Epithelial cell of proximal tubule (primary cell): ENCODE data around the gene RASGRP4. TPM values are rescaled to one million over a fixed set of nuclear protein-coding genes. Genes with fewer than 3 reads are reported as not detected.

Experiments used
- DNase-seq: peaks from one replicate; pipeline ENCODE4 v3.0.0-alpha.2; 2011; ENCODE audit warnings: low read depth
- H3K4me3 ChIP-seq: 2 replicates; pipeline ENCODE4 v1.5.1; 2011; ENCODE audit warnings: low read depth, mild to moderate bottlenecking, low read length
- CTCF ChIP-seq: conservative IDR thresholded peaks from 2 replicates; pipeline ENCODE4 v1.5.1; 2012; ENCODE audit warnings: low read depth, mild to moderate bottlenecking, low read length
- total RNA-seq: library from RNA; depleted of rRNA; stranded (reverse); fragments of >200 nt; gene quantifications from 2 replicates; pipeline ENCODE4 v1.2.3, GENCODE V29; 2015

Gene RASGRP4
- total RNA-seq, 1 donor from 2014 or later, result not detected

GRCh38 chr19:38437917-38438316 is 11.9 kb upstream of the RASGRP4 start:
- no peak overlapping the region for H3K4me3 ChIP-seq
- no peak for DNase-seq
- TF ChIP-seq CTCF, result no peak

GRCh38 chr19:38437295-38437694 is 11.3 kb upstream of the RASGRP4 start:
- no peak for DNase-seq
- no peak overlapping the region for H3K4me3 ChIP-seq
- TF ChIP-seq CTCF, result no peak

GRCh38 chr19:38434549-38435051 is 8.6 kb upstream of the RASGRP4 start:
- H3K4me3 ChIP-seq, result no peak overlapping the region
- DNase-seq, result no peak

GRCh38 chr19:38433268-38433733 is 7.3 kb upstream of the RASGRP4 start, which contains the start of gene RYR1:
Gene RYR1, plus strand, starts transcription at chr19:38433691. Its CDS starts 139 bp downstream, at chr19:38433830.
- H3K4me3 ChIP-seq, result no peak within 1 kb of the TSS
- no peak for DNase-seq
- no peak for TF ChIP-seq CTCF

More at GRCh38 chr19:38434549-38435051, 8.6 kb upstream of the RASGRP4 start:
- TF ChIP-seq CTCF, result no peak

GRCh38 chr19:38430931-38431330 is 4.9 kb upstream of the RASGRP4 start:
- DNase-seq, result no peak
- TF ChIP-seq CTCF, result no peak
- H3K4me3 ChIP-seq, result no peak overlapping the region

GRCh38 chr19:38429811-38430156 is 3.8 kb upstream of the RASGRP4 start:
- DNase-seq, result no peak
- no peak overlapping the region for H3K4me3 ChIP-seq
- TF ChIP-seq CTCF, result no peak
